IPS-NIHi7 (cell line): ENCODE measurements around the gene TM4SF1.
A peak's percentile ranks its signal among the peaks of the same experiment; 100 is the strongest.
"Not testable (repeated sequence)": the region's sequence is repeated elsewhere in the genome, so short reads cannot be mapped to it uniquely, and the experiment has no call there.

Experiments
- DNase-seq: peaks from one replicate; pipeline ENCODE4 v3.0.0; 2012; ENCODE audit warnings: mixed read lengths; ENCODE audit errors: extremely low spot score

The TM4SF1 gene

DNA sequence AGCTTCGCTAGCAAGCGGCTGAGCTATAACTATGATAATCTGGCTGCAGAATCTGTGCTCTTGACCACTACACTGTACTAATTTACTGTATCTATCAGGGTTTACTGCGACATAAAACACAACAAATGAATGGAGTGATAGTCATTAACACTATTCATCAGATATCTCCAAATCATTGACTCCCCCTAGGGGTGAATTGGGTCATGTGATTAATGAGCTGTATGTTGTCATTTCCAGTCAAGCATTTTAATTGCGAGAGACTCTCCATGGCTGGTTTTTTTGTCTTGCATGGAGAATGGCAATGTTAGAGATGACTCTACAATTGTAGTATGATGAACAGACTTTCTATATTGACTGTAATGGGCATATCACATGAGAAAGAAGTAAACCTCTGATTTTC, 33.5 kb downstream of the TM4SF1 start:
- no peak for DNase-seq

DNA sequence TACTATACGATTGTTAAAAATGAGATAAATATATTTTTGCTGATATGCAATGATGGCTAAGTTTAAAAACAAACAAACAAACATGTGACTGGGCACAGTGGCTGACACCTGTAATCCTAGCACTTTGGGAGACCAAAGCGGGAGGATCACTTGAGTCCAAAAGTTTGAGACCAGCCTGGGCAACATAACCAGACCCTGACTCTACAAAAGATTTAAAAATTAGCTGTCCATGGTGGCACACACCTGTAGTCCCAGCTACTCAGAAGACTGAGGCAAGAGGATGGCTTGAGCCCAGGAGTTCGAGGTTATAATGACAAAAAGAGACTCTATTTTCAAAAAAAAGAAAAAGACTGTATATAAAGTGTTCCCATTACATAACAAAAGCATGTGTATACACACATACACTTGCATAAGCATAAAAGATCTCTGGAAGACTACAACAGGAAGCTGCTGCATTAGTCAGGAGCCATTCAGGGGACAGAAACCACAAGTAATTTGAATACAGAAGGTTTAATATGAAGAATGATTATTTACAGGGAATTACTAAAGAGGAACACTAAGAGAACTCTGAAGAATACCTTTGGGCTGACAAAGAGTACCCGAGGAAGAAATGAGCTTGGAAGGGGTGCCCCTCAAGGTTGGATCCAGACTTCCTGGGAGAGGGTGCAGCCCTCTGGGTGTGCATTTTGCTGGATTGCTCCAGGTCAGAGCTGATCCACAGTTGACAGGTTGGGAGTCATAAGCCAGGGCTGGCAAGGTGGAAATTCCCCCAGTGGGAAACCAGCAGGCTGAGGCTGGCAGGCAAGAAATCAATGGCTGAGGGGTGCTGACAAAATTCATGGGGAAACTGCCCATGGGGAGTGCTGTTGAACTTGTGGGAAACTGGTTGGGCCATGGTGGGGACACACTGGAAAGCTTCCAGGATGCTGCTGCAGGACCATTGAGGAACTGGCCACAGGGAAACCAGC, 34.8 kb downstream of the TM4SF1 start:
- DNase-seq, result no peak

- DNase-seq, result no peak
These were observed 37.0 kb downstream of the TM4SF1 start for GRCh38 chr3:149340310-149340933.

DNA sequence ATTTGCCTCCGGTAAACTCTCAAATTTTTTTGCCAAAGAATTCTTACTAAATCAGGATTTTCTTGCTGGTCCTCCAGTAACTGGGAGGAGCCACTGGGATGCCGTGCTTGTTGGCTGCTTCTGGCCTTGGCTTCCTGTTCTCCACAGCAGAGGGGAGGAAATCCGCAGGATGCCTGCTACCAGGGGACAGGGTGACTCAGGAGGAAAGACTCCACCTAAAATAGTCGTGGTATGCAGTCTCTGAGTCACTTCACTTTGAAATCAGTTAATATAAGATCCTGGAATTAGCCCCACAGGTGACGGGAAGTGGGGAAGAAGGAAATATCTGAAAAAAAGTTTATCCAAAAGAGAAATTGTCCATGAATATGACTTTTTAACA, 37.5 kb downstream of the TM4SF1 start:
- DNase-seq, result peak; percentile 82

GRCh38 chr3:149337486-149337885, 40.0 kb downstream of the TM4SF1 start:
- not testable (repeated sequence) for DNase-seq

GRCh38 chr3:149336925-149337324, 40.5 kb downstream of the TM4SF1 start:
- no peak for DNase-seq

DNA sequence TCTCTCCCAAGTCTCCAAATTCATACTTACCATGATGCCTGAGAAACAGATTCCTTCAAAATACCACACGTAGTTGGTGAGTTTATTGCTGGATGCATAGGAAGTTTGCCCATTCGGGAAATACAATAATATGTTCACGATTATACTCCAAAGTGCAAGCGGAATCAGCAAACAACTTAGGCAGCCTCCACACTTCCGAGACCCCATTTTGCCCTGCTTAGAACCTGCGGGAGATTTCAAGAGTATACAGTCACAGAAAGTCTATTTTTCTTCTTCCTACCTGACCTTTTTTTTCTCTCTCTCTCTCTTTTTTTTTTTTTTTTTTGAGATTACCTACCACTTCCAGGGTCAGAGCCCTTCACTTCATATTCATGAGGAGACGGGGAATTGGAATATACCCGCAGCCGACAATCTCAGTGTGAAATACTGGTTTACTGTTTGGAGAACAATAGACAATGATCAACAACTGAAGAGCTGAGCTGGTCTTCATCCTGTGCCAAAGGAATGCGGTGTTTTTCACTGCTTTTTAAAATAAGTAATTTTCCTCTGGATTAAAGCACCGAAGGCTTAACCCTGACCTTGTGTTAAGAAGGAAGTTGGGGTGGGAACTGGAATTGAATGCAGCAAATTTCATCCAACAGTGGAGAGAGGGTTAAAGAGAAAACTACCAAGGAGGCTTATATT, 44.1 kb downstream of the TM4SF1 start, which contains the start of gene TM4SF18:
Gene TM4SF18, minus strand, starts transcription at position 461 of the 684 bp plus-strand sequence. Its CDS starts 254 bp downstream, at position 207.
- no peak for DNase-seq

DNA sequence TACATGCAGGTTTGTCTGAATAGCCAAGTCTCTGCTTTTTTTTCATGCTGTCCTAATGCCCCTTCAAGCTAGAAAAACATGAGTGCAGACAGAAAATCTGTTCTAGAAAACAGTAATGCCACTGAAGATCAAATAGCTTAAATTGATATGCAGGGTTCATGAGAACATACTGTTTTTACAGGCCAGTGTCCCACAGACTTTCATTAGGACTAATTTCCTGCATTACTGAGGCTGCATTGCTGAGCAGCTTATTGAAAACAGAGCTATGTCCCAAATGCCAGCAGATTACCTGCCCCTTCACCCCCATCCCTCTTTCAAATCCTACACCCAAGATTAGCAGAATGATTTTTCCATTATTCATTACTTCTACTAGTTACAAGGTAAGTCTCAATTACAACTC, 44.7 kb downstream of the TM4SF1 start:
- no peak for DNase-seq

GRCh38 chr3:149332227-149332765, 45.2 kb downstream of the TM4SF1 start:
- DNase-seq, result no peak

GRCh38 chr3:149331396-149331795, 46.1 kb downstream of the TM4SF1 start:
- DNase-seq, result no peak

GRCh38 chr3:149330609-149331331, 46.7 kb downstream of the TM4SF1 start:
- DNase-seq, result no peak

DNA sequence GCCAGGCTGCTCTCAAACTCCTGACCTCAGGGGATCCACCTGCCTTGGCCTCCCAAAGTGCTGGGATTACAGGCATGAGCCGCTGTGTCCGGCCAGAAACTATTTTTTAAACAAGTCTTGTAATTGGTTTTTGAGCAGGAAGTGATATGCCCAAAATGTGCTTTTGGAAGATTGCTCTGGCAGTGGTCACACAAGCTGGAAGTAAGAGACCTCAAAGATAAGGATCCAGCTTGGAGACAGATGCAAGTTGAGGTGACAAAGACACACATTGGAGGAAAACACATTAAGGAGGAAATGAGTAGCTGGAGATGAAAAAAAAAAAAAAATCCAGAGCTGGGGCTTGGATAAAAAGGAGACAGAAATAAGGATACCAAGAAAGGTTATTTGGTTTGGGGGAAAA, 50.3 kb downstream of the TM4SF1 start:
- no peak for DNase-seq

GRCh38 chr3:149325581-149325980, 51.9 kb downstream of the TM4SF1 start:
- DNase-seq, result no peak

DNA sequence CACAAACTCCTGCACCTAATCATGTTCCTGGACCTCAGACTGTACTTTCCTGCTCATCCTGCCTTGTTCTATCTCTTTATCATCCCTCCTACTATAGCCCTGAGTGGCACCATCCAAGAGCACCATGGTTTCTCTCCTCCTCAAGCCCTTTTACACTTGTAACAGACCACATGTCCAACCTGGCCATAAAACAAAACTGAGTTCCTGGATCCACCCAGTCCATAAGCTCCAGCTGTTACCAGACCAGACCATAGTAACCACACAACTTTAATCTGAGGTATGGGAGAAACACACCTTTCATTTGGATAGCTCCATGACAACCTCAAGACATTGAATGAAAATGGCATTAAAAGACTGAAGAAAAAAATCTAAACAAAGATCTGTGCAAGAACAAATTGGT, 53.1 kb downstream of the TM4SF1 start:
- no peak for DNase-seq

DNA sequence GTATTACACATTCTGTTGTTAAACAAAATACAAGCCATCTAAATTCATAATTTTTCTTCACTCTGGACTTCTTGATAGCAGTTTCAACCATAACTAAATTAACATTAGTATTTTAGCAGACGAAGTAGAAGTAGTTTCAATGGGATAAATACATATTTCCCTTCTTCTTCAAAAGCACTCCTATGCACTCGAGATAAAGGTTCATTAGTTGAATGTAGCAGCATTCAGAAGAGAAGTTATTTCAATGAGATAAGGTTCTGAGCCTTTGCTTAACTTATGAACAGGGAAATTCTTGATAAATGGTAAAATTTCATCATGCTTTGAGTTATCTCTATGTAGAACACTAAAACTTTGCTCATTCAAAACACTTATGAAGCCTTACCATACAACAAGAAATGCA, 55.8 kb downstream of the TM4SF1 start:
- DNase-seq, result no peak

DNA sequence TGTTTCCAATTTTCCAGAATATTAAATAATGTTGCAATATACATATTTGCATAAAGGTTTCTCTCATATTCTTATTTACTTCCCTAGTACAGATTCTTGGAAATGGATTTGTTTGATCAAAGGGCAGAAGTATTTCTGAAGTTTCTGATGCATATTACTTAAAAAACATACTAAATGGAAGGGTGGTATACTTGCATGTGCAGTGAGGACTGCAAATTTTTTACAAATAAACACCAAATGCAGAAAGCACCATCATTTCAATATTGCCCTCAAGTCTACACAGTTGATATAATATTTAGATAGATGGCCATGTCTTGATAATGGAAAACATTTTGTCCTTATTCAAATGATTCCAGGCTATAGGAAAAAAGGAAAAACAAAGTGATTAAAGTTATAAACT, 56.3 kb downstream of the TM4SF1 start:
- DNase-seq, result no peak

DNA sequence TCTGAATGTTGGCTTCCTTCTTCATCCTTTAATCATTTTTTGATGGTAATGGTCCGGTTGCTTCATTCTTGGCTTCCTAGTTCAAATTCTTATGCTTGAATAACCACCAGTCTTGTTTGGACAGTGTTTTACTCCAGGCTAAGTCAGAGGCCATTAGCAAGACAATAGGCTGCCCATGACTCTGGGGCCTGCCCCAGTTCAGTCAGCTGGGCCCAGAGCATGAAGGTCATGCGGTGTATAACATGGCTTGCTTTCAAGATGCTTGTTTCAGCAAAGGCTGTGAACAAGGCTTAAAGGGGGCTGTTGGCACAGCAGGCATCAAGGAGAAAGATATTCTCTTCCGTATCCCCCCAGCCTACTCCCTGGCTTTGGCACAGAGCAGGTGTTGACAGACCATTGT, 57.7 kb downstream of the TM4SF1 start:
- DNase-seq, result no peak
